Gastroesophageal sphincter (tissue), 2 donors: Measurements from ENCODE around the gene TNFAIP2.

Experiments used
- POLR2A ChIP-seq, 2 donors: fragments of 450-650 bp; IDR thresholded peaks; one replicate each; pipeline ENCODE4 v1.6.1; 2017; ENCODE audit warnings: antibody characterized with exemption in 2 of 2, mild to moderate bottlenecking in 2 of 2, moderate library complexity in 1 of 2
- POLR2AphosphoS5 ChIP-seq: sonication (generic); formaldehyde crosslinking; IDR thresholded peaks from one replicate; pipeline ENCODE4 v1.6.1; 2017; ENCODE audit warnings: antibody characterized with exemption

DNA sequence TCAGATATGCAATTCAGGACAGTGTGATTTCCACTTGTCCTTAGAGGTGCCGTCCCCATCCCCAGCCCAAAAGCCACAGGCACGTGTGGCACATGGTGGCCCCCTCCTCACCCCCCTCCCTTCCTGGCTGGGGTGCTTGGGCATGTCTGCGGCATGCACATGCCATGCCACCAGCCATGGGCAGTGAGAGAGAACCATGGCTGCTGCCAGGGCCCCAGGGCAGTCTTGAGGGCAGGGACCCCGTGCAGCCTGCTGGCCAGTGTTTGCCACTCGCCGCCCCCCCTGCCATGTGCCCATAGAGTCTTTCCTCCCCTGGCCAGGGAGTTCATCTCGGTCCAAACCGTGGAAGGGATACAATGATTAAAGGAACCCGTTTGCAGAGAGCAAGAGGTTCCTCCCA, 41.5 kb downstream of the TNFAIP2 start:
- TF ChIP-seq POLR2A (IDR thresholded peaks at IDR 0.05) (no peak), POLR2AphosphoS5 (no peak)
